Measurements from ENCODE around the gene VAPB.

GRCh38 chr20:58362206-58362516 lies 26.9 kb upstream of the VAPB start:
- TF ChIP-seq, protein P1, sequence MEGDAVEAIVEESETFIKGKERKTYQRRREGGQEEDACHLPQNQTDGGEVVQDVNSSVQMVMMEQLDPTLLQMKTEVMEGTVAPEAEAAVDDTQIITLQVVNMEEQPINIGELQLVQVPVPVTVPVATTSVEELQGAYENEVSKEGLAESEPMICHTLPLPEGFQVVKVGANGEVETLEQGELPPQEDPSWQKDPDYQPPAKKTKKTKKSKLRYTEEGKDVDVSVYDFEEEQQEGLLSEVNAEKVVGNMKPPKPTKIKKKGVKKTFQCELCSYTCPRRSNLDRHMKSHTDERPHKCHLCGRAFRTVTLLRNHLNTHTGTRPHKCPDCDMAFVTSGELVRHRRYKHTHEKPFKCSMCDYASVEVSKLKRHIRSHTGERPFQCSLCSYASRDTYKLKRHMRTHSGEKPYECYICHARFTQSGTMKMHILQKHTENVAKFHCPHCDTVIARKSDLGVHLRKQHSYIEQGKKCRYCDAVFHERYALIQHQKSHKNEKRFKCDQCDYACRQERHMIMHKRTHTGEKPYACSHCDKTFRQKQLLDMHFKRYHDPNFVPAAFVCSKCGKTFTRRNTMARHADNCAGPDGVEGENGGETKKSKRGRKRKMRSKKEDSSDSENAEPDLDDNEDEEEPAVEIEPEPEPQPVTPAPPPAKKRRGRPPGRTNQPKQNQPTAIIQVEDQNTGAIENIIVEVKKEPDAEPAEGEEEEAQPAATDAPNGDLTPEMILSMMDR (IDR thresholded peaks at IDR 0.05; ENCODE audit: insufficient read depth, low read depth, low read length): no peak
- no peak for TF ChIP-seq EZH2 (IDR thresholded peaks at IDR 0.05; ENCODE audit: insufficient read depth, low read length)
